ENCODE results near the gene LRMDA.

The LRMDA gene

DNA sequence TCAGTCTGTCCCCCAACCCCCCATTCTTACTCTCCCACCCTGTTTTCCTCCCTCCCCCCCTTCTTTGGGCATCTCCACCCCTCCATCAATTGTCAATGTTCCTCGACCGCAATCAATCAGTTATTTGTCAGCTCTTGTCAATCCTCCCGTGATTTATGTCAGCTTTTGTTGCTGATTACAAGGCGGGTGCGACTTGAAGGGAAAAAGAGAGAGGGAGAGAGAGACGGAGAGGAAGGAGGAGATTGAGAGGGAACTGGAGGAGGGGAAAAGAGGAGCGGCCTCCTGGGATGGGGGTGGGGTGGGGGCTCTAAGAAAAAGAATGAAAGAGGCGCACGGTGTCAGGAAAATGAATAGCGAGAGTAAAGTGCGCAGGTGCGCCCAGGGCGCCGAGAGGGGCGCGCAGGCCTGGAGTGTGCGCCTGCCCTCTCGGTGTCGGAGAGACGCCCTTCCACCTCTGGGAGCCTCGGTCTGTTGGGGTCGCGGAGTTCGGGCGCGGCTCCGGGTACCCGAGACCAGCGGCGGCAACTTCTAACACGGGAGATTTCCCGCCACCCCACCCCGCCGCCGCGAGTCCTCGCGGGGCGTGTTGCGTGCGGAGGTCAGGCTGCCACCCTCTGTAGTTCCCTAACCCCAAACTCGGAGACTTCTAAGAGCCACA is 28.8 kb upstream of the LRMDA start:
- peak; percentile 86 to 94 for DNase-seq

- peak; percentile 53 to 72 for DNase-seq
Observed at GRCh38 chr10:75403144-75403938, 28.1 kb upstream of the LRMDA start.

DNA sequence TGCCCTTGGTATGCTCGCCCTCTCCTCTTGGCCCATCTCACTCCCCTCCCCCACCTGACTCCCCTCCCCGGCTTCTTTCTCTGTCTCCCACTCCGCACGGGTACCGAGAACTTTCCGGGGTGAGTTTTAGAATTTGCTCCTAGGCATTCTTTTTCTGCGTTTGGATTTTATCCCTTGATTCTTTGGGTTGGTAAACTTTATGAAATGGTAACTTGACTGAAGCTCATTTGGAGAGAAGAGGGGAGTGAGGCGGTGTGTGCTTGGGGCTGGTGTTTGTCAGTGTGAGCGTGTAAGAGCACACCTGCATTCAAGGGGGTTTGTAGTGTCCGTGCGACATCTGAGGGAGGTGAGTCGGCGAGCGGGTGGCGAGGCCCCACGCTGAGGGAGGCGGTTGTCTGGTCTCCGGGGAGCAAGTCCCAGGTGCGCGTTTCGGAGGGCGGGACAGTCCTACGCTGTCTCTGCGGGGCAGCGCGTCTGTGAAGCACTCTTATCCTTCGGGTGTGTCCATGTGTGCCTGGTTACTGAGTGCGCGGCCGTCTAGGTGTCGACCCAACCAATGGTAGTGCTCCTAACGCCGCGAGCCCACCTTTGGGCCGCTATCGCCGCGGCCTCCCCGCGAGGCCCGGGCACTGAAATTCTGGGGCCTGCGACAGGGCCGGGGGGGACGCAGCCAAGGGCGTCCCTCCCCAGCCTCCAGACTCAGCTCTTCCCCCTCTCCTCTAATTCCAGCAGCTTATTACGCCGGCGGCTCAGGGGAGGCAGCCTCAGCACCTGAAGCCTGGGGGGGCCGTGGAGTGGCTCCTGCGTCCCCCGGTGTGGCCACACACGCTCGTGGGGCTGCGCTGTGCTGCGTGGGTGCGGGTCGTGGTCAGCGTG is 27.2 kb upstream of the LRMDA start:
- DNase-seq = peak; percentile 66 to 79

DNA sequence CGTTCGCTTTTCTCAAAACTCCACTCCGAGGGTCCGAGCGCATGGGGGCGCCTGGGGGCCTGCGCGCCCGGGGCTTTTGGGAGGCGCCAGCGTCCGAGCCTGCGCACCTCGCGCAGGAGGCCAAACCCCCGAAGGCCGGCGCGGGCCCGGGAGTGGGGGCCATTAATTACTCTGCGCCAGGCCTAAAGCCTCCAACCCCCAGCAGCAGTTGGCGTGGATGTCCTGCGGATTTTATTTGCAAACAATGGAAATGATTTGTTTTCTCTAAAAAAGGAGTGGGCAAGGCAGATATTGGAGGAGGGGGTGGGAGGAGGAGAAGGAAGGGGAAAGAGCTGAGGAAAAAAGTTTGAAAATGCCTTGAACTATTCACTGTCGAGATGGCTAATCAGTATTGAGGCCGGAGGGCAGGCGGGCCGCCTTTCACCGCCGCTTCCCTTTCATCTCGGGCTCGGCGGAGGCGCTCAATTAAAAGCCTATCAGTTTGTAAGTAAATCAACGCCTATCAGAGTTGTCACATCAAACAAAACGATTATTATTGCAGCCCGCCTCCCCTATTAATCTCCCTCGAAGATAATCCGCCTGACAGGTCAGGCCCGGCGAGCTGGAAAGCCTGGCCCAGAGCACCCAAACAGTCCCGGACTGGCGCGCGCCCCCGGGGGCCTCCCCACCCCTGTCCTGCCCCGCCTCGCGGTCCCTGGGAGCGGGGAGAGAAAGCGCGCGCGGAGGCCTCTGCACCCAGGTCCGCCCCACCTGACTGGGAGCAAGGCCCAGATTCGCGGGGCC is 26.4 kb upstream of the LRMDA start:
- peak; percentile 83 to 93 for DNase-seq

GRCh38 chr10:75405598-75406461 is 25.6 kb upstream of the LRMDA start:
- peak; percentile 68 to 71 for DNase-seq

- DNase-seq = peak; percentile 39 to 55
Observed at GRCh38 chr10:75406462-75407223, 24.8 kb upstream of the LRMDA start.

DNA sequence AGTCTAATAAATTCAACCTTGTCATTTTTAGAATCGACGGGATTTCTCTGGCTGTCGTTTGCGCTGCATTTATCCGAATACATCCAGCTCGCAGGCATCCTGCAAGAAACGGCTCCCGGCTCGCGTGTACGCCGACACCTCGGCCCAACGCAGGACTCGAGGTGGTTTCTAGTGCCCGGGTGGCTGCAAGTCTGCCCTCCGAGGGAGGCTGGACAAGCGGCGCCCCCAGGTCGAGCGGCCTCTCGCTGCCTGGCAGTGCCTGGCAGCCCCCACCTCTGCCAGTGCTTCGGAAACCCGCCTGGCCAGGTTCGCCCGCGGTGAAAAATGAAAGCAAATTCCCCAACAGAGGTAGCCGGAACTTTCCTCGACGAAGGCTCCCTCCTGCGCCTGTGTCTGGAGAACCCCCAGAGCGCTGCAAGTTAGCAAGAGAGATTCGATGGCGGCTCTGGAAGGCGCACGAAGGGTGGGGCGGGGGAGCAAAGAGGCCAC is 24.2 kb upstream of the LRMDA start:
- DNase-seq = peak in 1 of 2 experiments; percentile 69

GRCh38 chr10:75407713-75408508 is 23.5 kb upstream of the LRMDA start:
- DNase-seq = peak; percentile 31 to 82

- peak; percentile 57 to 82 for DNase-seq
Observed at GRCh38 chr10:75408509-75408875, 22.9 kb upstream of the LRMDA start.

GRCh38 chr10:75408911-75409885 is 22.2 kb upstream of the LRMDA start:
- DNase-seq = peak; percentile 82 to 90

DNA sequence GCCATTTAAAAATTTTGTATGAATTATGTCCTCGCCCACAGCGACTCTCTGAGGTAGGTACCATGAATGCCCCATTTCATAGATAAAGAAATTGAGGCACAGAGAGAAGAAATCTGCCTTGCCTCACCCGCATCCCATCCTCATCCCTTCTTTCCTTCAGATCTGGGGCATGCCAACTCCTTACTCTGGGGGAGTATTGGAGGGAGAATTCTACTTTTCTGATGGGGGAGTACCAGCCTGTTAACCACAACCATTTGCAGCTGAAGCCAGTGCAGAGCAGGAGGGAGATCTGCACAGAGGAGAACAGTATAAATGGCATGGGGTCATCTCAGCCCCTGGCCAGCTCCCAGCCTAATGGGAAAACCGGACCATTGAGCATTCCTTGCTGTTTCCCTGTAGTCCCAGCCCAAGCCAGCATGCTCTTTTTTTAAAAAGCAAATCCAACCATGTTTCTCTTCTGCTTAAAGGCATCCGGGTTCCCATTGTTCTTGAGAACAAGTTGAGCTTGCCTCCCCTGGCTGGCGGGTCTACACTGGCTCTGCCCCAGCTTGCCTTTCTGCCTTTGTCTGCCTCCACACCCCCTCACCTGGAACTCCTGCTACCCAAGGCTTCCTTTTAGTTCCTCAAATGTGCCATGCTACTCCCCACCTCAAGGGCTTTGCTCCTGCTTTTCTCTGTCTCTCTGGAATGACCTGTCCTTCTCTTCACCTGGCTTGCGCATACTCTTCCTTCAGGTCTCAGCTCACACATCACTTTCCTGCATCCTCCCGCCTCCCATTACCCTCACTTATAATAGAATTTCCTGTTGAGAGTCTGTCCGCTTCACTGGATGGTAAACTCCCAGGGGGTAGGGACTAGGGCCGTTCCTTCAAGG is 21.1 kb upstream of the LRMDA start:
- no peak for DNase-seq

DNA sequence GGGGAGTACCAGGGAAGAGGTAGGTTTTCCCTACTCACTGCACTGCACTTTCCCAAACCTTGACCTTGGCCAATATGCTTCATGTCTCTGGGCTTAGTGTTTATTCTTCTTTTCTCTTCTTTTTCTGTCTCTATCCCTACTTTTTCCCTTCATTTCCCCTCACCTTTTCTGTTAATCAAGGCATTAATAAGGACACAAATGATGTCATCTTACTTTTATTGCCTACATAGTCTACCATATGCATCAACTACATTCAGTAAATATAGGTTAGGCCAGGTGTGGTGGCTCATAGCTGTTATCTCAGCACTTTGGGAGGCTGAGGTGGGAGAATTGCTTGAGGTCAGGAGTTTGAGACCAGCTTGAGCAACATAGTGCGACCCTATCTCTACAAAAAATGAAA is 16.9 kb upstream of the LRMDA start:
- no peak for DNase-seq

GRCh38 chr10:75417522-75417927 is 13.9 kb upstream of the LRMDA start:
- DNase-seq = no peak

GRCh38 chr10:75418293-75418692 is 13.1 kb upstream of the LRMDA start:
- DNase-seq = no peak

GRCh38 chr10:75418712-75419111 is 12.7 kb upstream of the LRMDA start:
- DNase-seq = no peak

- DNase-seq = no peak
Observed at GRCh38 chr10:75422913-75423312, 8.5 kb upstream of the LRMDA start.

GRCh38 chr10:75424571-75424970 is 6.9 kb upstream of the LRMDA start:
- no peak for DNase-seq

Data from NCI-H526 (cell line).